Neural cell (in vitro differentiated cells): ENCODE data around the gene SIGLEC12. TPM values are rescaled to one million over a fixed set of nuclear protein-coding genes. Genes with fewer than 3 reads are reported as not detected.

Source experiments
- H2AFZ ChIP-seq: fragments of 200-600, 300-800 bp; sonication (generic), shearing (Covaris generic); 2 replicates; pipeline ENCODE4 v1.6.0; 2014; ENCODE audit warnings: low read depth, mild to moderate bottlenecking, antibody characterized with exemption, low read length, moderate library complexity
- H3F3A ChIP-seq: fragments of 200-600 bp; shearing (Covaris generic); 2 replicates; pipeline ENCODE4 v1.6.1; 2016; ENCODE audit warnings: mild to moderate bottlenecking, moderate library complexity, mixed read lengths, antibody characterized with exemption, low read length; ENCODE audit not compliant: insufficient read depth, poor library complexity, severe bottlenecking
- H3K27ac ChIP-seq: fragments of 200-600, 300-800 bp; sonication (generic), shearing (Covaris generic); 2 replicates; pipeline ENCODE4 v1.5.1; 2014; ENCODE audit warnings: mild to moderate bottlenecking, low read length, moderate library complexity
- H3K27me3 ChIP-seq: fragments of 300-800, 200-600 bp; sonication (generic), shearing (Covaris generic); 2 replicates; pipeline ENCODE4 v1.6.0; 2014; ENCODE audit warnings: mild to moderate bottlenecking, low read depth, low read length, moderate library complexity; ENCODE audit not compliant: insufficient read depth
- H3K36me3 ChIP-seq: fragments of 300-800, 200-600 bp; sonication (generic), shearing (Covaris generic); 2 replicates; pipeline ENCODE4 v1.5.1; 2014; ENCODE audit warnings: mild to moderate bottlenecking, antibody characterized with exemption, low read length, moderate library complexity; ENCODE audit not compliant: insufficient read depth
- H3K4me2 ChIP-seq: fragments of 300-800, 200-600 bp; sonication (generic), shearing (Covaris generic); 2 replicates; pipeline ENCODE4 v1.6.0; 2014; ENCODE audit warnings: mild to moderate bottlenecking, low read length
- H3K4me3 ChIP-seq: fragments of 300-800, 200-600 bp; sonication (generic), shearing (Covaris generic); 2 replicates; pipeline ENCODE4 v1.5.1; 2014; ENCODE audit warnings: mild to moderate bottlenecking, low read length, moderate library complexity
- H3K79me2 ChIP-seq: fragments of 200-600 bp; shearing (Covaris generic); replicated peaks from 2 replicates; pipeline ENCODE4 v1.6.0; 2014; ENCODE audit warnings: mild to moderate bottlenecking, low read length, moderate library complexity; ENCODE audit not compliant: insufficient read depth
- H3K9ac ChIP-seq: fragments of 300-800, 200-600 bp; sonication (generic), shearing (Covaris generic); 2 replicates; pipeline ENCODE4 v1.6.1; 2016; ENCODE audit warnings: mild to moderate bottlenecking, low read length, mixed read lengths
- H3K9me2 ChIP-seq: fragments of 200-600 bp; shearing (Covaris generic); 2 replicates; pipeline ENCODE4 v1.6.1; 2016; ENCODE audit warnings: mild to moderate bottlenecking, low read length, mixed read lengths; ENCODE audit not compliant: insufficient read depth
- H3K9me3 ChIP-seq: fragments of 200-600, 300-800 bp; sonication (generic), shearing (Covaris generic); 2 replicates; pipeline ENCODE4 v1.6.1; 2016; ENCODE audit warnings: mild to moderate bottlenecking, mixed run types, low read length, moderate library complexity, mixed read lengths
- H4K20me1 ChIP-seq: fragments of 200-600 bp; shearing (Covaris generic); 2 replicates; pipeline ENCODE4 v1.6.1; 2016; ENCODE audit warnings: mild to moderate bottlenecking, mixed run types; ENCODE audit not compliant: insufficient read depth
- CTCF ChIP-seq: fragments of 450-650 bp; IDR thresholded peaks from 2 replicates; pipeline ENCODE4 v1.5.1; 2014; ENCODE audit warnings: antibody characterized with exemption, mild to moderate bottlenecking, moderate library complexity; ENCODE audit not compliant: poor library complexity, severe bottlenecking
- EP300 ChIP-seq: fragments of 450-650 bp; conservative IDR thresholded peaks from 2 replicates; pipeline ENCODE4 v1.6.1; 2014; ENCODE audit warnings: antibody characterized with exemption, mild to moderate bottlenecking, moderate library complexity; ENCODE audit not compliant: poor library complexity, severe bottlenecking
- EZH2 ChIP-seq: fragments of 200-600, 300-800 bp; shearing (Covaris generic), sonication (generic); IDR thresholded peaks from 2 replicates; pipeline ENCODE4 v1.6.1; 2014; ENCODE audit warnings: antibody characterized with exemption, low read length, borderline replicate concordance, mild to moderate bottlenecking; ENCODE audit not compliant: insufficient read depth, poor library complexity, severe bottlenecking
- MXI1 ChIP-seq: fragments of 450-650 bp; conservative IDR thresholded peaks from 2 replicates; pipeline ENCODE4 v1.6.1; 2014; ENCODE audit warnings: antibody characterized with exemption, mild to moderate bottlenecking; ENCODE audit not compliant: poor library complexity, severe bottlenecking
- POLR2AphosphoS5 ChIP-seq: IDR thresholded peaks from 2 replicates; pipeline ENCODE4 v1.6.1; 2012
- RAD21 ChIP-seq: fragments of 450-650 bp; conservative IDR thresholded peaks from 2 replicates; pipeline ENCODE4 v1.6.1; 2014; ENCODE audit warnings: antibody characterized with exemption, mild to moderate bottlenecking, moderate library complexity
- SMC3 ChIP-seq: fragments of 450-650 bp; conservative IDR thresholded peaks from 2 replicates; pipeline ENCODE4 v1.6.1; 2014; ENCODE audit warnings: antibody characterized with exemption, mild to moderate bottlenecking, moderate library complexity; ENCODE audit not compliant: poor library complexity
- TAF1 ChIP-seq: IDR thresholded peaks from 2 replicates; pipeline ENCODE4 v1.6.1; 2012; ENCODE audit warnings: low read depth
- polyA plus RNA-seq: library from polyadenylated mRNA; depleted of rRNA; stranded (reverse); fragments of >200 nt; gene quantifications from 2 replicates; pipeline ENCODE4 v1.2.3, GENCODE V29; 2014
- TF ChIP-seq, protein P1 (sequence below): IDR thresholded peaks from 2 replicates; pipeline ENCODE4 v1.6.1; 2012; ENCODE audit warnings: borderline replicate concordance

SIGLEC12 gene
- polyA plus RNA-seq, 1 donor from 2014 or later: not detected

DNA sequence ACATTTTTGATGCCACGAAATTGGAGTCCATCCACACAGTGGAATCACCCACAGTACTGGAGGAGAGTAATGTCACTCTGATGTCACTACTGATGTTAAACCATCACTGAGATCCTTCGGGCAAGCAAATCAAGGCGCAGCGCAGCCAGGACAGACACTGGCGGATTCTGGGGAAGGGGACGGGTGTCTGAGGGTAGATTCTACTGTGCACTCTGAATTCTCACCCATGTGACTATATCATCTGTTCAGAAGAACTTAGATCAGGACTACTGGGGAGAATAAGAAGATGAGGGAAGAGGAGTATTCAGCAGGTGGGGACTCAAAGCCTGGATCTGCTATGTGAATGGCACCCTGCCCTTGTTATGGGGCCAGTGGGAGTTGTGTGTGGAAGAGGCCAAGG lies 42.4 kb upstream of the SIGLEC12 start:
- Histone ChIP-seq H3K4me3 (no peak overlapping the region), H2AFZ (no peak overlapping the region), H3K36me3 (no peaks in the 10 kb centered on the region), H3K9ac (no peak overlapping the region), H3K27me3 (no peaks in the 10 kb centered on the region), H4K20me1 (no peaks in the 10 kb centered on the region), H3K4me2 (no peak overlapping the region), H3F3A (no peaks in the 10 kb centered on the region), H3K79me2 (no peaks in the 10 kb centered on the region), H3K9me2 (no peaks in the 10 kb centered on the region), H3K27ac (no peak overlapping the region), H3K9me3 (no peaks in the 10 kb centered on the region)
- no peak for TF ChIP-seq CTCF
- no peak for TF ChIP-seq POLR2AphosphoS5
- no peak for TF ChIP-seq EZH2
- TF ChIP-seq, protein P1, sequence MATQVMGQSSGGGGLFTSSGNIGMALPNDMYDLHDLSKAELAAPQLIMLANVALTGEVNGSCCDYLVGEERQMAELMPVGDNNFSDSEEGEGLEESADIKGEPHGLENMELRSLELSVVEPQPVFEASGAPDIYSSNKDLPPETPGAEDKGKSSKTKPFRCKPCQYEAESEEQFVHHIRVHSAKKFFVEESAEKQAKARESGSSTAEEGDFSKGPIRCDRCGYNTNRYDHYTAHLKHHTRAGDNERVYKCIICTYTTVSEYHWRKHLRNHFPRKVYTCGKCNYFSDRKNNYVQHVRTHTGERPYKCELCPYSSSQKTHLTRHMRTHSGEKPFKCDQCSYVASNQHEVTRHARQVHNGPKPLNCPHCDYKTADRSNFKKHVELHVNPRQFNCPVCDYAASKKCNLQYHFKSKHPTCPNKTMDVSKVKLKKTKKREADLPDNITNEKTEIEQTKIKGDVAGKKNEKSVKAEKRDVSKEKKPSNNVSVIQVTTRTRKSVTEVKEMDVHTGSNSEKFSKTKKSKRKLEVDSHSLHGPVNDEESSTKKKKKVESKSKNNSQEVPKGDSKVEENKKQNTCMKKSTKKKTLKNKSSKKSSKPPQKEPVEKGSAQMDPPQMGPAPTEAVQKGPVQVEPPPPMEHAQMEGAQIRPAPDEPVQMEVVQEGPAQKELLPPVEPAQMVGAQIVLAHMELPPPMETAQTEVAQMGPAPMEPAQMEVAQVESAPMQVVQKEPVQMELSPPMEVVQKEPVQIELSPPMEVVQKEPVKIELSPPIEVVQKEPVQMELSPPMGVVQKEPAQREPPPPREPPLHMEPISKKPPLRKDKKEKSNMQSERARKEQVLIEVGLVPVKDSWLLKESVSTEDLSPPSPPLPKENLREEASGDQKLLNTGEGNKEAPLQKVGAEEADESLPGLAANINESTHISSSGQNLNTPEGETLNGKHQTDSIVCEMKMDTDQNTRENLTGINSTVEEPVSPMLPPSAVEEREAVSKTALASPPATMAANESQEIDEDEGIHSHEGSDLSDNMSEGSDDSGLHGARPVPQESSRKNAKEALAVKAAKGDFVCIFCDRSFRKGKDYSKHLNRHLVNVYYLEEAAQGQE: no peak
- TF ChIP-seq SMC3: no peak
- no peak for TF ChIP-seq EP300
- TF ChIP-seq RAD21: no peak
- no peak for TF ChIP-seq MXI1
- TF ChIP-seq TAF1: no peak

DNA sequence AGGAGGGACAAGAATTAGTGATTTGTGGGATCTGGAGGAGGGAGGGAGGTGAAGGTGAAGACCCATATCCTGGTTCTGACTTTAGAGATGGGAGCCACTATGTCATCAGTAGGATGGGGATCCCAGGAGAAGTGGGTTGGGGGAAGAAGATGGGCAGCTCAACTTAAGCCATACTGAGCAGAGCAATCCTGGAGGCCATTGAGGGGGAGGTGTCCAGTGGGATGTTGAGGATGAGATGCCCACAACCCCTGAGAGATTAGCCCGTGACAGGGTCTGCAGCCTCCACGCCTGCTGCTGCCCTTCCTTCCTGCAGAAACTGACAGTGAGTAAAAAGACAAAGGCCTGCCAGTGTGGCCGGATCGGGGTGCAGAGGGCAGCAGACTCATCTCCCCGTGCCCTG lies 41.1 kb upstream of the SIGLEC12 start:
- no peaks in the 10 kb centered on the region for H3K9me3 ChIP-seq
- H3K36me3 ChIP-seq: no peaks in the 10 kb centered on the region
- H3K9me2 ChIP-seq: no peaks in the 10 kb centered on the region
- no peak overlapping the region for H3K27ac ChIP-seq
- H3K4me3 ChIP-seq: no peak overlapping the region
- H3K4me2 ChIP-seq: no peak overlapping the region
- H3K9ac ChIP-seq: no peak overlapping the region
- TF ChIP-seq TAF1: no peak
- H3F3A ChIP-seq: no peaks in the 10 kb centered on the region
- no peaks in the 10 kb centered on the region for H4K20me1 ChIP-seq
- no peak overlapping the region for H2AFZ ChIP-seq
- H3K79me2 ChIP-seq: no peaks in the 10 kb centered on the region
- H3K27me3 ChIP-seq: no peaks in the 10 kb centered on the region
